ENCODE data around the gene IL36G. TPM values are rescaled to one million over a fixed set of nuclear protein-coding genes. Genes with fewer than 3 reads are reported as not detected.

Gene IL36G
- total and polyA plus RNA-seq, 9 of the 15 experiments (the other 6 are each of a cell fraction or from before 2014, with no cell fraction given), result not detected

DNA sequence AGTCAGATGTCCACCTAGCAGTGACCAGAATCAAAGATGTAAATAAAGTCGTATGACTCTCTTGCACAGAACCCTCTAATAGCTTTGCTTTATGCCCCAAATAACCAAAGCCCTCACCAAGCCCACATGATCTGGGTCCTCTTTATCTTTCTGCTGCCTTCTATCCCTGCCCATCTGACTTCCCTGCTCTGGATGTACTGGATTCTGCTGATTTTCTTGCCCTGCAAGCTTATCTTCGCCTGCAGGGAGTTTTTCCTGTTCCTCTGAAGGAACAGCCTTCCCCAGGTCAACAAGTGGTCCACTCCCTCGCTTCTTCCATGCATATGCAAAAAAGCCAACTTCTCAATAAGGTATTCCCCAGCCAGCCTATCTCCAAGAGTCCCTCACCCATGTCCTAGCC, 56.2 kb downstream of the IL36G start (continued):
- TF ChIP-seq RBBP5 (IDR thresholded peaks at IDR 0.05; ENCODE audit: borderline replicate concordance, insufficient read depth, low read length, poor library complexity, severe bottlenecking), result no peak
- 0 out of 2 replicates have a peak, but pooled peaks have one; percentile 40 for TF ChIP-seq HDAC2 (IDR thresholded peaks at IDR 0.05)
- TF ChIP-seq U2AF2 (optimal IDR thresholded peaks at IDR 0.05; ENCODE audit: low read depth, low read length), result no peak
- TF ChIP-seq ZNF253 (CRISPR knock-in tag; conservative IDR thresholded peaks at IDR 0.05), result no peak
- TF ChIP-seq, protein P1, sequence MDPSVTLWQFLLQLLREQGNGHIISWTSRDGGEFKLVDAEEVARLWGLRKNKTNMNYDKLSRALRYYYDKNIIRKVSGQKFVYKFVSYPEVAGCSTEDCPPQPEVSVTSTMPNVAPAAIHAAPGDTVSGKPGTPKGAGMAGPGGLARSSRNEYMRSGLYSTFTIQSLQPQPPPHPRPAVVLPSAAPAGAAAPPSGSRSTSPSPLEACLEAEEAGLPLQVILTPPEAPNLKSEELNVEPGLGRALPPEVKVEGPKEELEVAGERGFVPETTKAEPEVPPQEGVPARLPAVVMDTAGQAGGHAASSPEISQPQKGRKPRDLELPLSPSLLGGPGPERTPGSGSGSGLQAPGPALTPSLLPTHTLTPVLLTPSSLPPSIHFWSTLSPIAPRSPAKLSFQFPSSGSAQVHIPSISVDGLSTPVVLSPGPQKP (CRISPR knock-in tag; IDR thresholded peaks at IDR 0.05), result no peak
- TF ChIP-seq U2AF1 (optimal IDR thresholded peaks at IDR 0.05; ENCODE audit: low read depth, low read length), result no peak
- TF ChIP-seq SMAD4 (CRISPR knock-in tag; conservative IDR thresholded peaks at IDR 0.05), result peak; percentile 63; the same call in 1 of the 2 replicates
- TF ChIP-seq, protein P2, sequence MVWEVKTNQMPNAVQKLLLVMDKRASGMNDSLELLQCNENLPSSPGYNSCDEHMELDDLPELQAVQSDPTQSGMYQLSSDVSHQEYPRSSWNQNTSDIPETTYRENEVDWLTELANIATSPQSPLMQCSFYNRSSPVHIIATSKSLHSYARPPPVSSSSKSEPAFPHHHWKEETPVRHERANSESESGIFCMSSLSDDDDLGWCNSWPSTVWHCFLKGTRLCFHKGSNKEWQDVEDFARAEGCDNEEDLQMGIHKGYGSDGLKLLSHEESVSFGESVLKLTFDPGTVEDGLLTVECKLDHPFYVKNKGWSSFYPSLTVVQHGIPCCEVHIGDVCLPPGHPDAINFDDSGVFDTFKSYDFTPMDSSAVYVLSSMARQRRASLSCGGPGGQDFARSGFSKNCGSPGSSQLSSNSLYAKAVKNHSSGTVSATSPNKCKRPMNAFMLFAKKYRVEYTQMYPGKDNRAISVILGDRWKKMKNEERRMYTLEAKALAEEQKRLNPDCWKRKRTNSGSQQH (CRISPR knock-in tag; IDR thresholded peaks at IDR 0.05), result no peak
- TF ChIP-seq DNMT1 (IDR thresholded peaks at IDR 0.05), result no peak
- TF ChIP-seq RAD51 (IDR thresholded peaks at IDR 0.05; ENCODE audit: borderline replicate concordance, low read depth), result no peak
- TF ChIP-seq, protein P3, sequence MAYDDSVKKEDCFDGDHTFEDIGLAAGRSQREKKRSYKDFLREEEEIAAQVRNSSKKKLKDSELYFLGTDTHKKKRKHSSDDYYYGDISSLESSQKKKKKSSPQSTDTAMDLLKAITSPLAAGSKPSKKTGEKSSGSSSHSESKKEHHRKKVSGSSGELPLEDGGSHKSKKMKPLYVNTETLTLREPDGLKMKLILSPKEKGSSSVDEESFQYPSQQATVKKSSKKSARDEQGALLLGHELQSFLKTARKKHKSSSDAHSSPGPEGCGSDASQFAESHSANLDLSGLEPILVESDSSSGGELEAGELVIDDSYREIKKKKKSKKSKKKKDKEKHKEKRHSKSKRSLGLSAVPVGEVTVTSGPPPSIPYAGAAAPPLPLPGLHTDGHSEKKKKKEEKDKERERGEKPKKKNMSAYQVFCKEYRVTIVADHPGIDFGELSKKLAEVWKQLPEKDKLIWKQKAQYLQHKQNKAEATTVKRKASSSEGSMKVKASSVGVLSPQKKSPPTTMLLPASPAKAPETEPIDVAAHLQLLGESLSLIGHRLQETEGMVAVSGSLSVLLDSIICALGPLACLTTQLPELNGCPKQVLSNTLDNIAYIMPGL (CRISPR knock-in tag; IDR thresholded peaks at IDR 0.05), result no peak
- peak; percentile 64 for TF ChIP-seq CCNT2 (IDR thresholded peaks at IDR 0.05; ENCODE audit: borderline replicate concordance, extremely low read depth, insufficient read length, low read depth, low read length)
- TF ChIP-seq, protein P4, sequence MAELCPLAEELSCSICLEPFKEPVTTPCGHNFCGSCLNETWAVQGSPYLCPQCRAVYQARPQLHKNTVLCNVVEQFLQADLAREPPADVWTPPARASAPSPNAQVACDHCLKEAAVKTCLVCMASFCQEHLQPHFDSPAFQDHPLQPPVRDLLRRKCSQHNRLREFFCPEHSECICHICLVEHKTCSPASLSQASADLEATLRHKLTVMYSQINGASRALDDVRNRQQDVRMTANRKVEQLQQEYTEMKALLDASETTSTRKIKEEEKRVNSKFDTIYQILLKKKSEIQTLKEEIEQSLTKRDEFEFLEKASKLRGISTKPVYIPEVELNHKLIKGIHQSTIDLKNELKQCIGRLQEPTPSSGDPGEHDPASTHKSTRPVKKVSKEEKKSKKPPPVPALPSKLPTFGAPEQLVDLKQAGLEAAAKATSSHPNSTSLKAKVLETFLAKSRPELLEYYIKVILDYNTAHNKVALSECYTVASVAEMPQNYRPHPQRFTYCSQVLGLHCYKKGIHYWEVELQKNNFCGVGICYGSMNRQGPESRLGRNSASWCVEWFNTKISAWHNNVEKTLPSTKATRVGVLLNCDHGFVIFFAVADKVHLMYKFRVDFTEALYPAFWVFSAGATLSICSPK (IDR thresholded peaks at IDR 0.05; ENCODE audit: borderline replicate concordance), result no peak
- no peak for TF ChIP-seq ETV6 (IDR thresholded peaks at IDR 0.05; ENCODE audit: borderline replicate concordance in 1 of 2, low read depth in 2 of 2, low read length in 1 of 2)
- no peak for TF ChIP-seq ETV6 (CRISPR knock-in tag; IDR thresholded peaks at IDR 0.05; ENCODE audit: borderline replicate concordance)
- no peak for TF ChIP-seq NFIX (CRISPR knock-in tag; IDR thresholded peaks at IDR 0.05; ENCODE audit: low read depth)
- TF ChIP-seq, protein P5, sequence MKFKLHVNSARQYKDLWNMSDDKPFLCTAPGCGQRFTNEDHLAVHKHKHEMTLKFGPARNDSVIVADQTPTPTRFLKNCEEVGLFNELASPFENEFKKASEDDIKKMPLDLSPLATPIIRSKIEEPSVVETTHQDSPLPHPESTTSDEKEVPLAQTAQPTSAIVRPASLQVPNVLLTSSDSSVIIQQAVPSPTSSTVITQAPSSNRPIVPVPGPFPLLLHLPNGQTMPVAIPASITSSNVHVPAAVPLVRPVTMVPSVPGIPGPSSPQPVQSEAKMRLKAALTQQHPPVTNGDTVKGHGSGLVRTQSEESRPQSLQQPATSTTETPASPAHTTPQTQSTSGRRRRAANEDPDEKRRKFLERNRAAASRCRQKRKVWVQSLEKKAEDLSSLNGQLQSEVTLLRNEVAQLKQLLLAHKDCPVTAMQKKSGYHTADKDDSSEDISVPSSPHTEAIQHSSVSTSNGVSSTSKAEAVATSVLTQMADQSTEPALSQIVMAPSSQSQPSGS (CRISPR knock-in tag; IDR thresholded peaks at IDR 0.05), result no peak
- no peak for TF ChIP-seq ZNF696 (CRISPR knock-in tag; conservative IDR thresholded peaks at IDR 0.05)
- TF ChIP-seq XRCC5 (IDR thresholded peaks at IDR 0.05; ENCODE audit: low read depth, low read length), result no peak

All from K562 (cell line).